NCI-H146 treated with DMSO at 0.1 percent for 48 hours (cell line): ENCODE data around the gene CCDC92.

Experiments
- DNase-seq: peaks from one replicate; lab custom pipeline; 2025; ENCODE audit not compliant: unreplicated experiment; lab: John Stamatoyannopoulos, UW

Gene CCDC92

DNA sequence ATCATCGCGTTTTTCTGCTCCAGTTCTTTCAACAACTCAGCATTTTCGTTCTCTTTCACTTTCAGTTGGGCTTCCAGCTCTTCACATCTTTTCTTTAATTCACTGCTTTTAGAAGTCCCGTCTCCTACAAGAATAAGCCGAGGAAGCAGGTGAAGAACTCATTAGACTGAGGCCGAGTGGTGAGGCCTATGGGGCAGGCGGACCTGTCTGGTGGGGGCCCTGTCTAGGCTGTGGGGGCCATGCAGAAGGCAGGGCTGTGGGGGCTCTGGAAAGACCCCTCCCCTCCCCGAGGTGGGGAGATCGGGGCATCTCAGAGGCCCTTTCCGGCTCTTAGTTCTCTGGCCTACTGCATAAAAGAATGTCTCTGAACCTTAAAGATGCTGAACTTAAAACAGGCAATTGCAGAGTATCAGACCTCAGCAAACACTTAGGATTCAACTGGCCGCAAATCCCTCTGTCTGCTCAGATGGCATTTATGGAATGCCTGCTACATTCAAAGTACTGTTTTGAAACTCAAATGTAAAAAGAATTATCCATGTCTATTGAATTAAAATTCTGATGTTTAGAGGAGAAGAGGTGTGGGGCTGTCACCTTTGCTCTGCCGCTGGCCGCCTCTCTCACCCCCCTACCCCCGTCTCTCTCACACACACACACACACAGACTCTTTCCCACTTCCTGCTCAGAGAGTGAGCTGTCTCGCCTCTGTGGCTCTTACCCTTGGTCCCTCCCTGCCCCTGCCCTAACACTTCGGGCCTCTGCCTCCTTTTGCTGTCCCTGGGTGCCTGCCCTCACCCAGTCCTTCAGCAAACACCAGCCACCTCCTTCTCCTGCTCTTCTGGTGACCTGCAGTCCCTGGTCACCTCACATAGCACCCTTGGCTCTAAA lies 34.7 kb downstream of the CCDC92 start:
- DNase-seq: no peak

- DNase-seq: no peak
Measured at GRCh38 chr12:123936956-123937706, 35.5 kb downstream of the CCDC92 start.

GRCh38 chr12:123936471-123936870 lies 36.2 kb downstream of the CCDC92 start:
- no peak for DNase-seq

DNA sequence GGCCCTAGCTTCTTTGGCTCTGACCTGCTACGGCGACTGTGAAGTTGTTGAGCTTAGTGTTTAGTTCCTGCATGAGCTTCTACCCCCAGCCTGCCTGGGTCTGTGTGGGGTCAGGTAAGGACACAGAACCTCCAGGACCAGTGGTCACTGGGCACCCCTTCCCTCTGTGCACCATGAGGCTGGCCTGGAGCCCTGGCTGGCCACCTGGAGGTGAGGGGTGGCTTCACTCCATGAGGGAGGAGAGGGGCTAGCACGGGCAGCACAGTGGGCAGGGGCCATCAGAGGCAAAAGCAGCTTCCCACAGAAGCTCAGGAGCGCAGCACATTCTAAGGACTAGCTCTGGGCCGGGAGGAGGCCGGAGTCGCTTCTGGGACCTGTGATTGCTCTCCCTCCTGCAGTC lies 36.7 kb downstream of the CCDC92 start:
- DNase-seq: no peak

GRCh38 chr12:123934829-123935228 lies 37.8 kb downstream of the CCDC92 start:
- no peak for DNase-seq

GRCh38 chr12:123934016-123934620 lies 38.5 kb downstream of the CCDC92 start:
- no peak for DNase-seq

DNA sequence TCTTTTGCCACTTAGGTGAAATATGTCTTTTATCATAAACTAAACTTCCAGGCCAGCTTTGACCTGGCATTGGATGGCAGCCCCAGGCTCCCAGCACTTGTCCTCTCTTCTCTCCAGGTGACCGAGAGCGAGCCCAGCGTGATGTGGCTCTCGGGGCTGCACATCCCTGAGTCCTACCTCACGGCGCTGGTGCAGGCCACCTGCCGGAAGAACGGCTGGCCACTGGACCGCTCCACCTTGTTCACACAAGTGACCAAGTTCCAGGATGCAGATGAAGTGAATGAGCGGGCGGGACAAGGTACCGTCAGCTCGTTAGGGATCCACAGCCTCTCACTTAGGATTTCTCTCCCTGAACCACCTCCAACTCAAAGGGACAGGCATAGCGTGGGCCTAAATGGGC lies 39.4 kb downstream of the CCDC92 start:
- no peak for DNase-seq

DNA sequence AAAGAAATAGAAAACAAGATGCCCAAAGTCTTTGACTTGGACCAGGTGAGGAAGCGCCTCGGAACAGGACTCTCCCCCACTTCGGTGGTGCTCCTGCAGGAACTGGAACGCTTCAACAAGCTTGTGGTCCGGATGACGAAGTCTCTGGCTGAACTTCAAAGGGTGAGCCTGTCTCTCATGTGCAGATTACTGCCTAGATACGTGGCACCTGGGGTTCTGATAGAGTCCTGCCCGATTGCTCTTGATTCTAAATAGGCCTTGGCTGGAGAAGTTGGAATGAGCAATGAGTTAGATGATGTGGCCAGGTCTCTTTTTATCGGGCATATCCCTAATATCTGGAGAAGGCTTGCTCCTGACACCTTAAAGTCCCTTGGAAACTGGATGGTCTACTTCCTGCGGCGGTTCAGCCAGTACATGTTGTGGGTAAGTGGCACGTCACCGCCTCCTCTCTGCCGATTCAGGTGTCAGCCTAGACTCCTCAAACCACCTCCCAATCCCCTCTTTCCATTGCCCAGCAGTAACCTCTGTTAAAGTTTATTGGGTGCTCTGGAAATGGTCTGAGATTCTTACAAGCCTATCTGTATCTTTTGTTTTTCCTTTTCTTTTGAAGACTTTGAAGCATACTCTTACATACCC lies 40.8 kb downstream of the CCDC92 start:
- DNase-seq: no peak

DNA sequence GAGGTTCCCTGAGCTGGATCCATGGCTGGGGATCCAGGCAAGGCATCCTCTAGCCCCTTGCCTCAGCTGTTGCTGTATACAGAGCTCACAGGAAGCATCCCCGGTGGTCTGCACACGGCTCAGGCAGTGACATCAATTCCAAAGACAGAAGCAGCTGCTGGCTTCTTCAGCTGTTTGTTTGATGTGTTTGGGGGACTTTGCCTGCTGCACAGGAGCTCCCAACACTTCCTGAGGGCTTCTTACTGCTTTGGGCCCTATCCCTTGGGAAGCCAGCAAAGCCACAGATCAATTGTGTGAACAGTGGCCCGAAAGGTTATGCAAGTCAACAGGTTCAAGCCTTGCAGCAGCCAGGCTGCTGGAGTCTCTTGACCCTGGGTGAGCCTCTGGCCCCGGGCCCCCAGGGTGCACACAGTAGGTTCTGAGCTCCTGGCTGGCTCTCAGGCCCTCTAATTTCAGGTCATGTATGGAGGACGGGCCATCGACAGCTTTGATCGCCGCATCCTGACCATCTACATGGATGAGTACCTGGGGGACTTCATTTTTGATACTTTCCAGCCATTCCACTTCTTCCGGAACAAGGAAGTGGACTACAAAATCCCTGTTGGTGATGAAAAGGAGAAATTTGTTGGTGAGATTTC lies 42.6 kb downstream of the CCDC92 start:
- DNase-seq: no peak

DNA sequence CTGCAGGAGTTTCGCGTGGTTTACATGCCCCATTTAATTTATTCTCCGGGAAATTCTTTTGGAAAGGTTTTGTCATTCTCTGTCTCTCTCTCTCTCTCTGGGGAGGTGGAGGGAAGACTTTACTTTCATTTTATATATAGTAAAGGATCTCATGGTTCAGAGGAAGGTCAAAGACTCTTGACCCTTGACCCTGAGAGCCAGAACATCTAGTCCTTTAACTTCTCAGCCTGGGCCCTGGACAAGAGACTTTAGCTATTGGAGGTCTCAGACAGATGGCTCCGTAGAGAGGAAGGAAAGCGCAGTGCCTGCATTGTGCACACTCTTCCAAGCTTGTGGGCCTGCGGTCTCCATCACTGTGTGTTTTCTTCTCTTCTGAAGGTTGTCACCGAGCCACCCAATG lies 43.7 kb downstream of the CCDC92 start:
- DNase-seq: no peak

- peak; percentile 16 for DNase-seq
Measured at GRCh38 chr12:123928274-123928865, 44.3 kb downstream of the CCDC92 start.

GRCh38 chr12:123924539-123924938 lies 48.1 kb downstream of the CCDC92 start:
- DNase-seq: no peak

DNA sequence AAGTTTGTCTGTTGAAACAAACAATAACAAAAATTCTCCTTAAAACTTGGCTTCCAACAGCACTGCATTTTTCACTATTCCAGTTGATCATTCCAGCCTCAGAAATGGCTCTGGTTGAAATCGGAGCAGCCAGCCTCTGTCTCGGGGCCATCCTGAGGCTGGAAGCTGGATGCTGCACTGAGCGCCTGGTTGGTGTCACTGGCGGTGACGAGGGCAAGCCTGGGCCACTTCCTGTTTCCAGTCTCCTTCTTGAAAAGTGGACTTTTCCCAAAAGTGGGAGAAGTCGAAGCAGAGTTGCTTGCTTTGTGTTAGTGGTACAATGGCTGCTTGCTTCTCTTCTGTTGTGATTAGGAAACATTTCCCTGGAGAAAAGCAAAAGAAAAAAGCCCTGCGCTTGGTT lies 48.7 kb downstream of the CCDC92 start:
- DNase-seq: no peak

GRCh38 chr12:123923038-123923437 lies 49.6 kb downstream of the CCDC92 start:
- no peak for DNase-seq

DNA sequence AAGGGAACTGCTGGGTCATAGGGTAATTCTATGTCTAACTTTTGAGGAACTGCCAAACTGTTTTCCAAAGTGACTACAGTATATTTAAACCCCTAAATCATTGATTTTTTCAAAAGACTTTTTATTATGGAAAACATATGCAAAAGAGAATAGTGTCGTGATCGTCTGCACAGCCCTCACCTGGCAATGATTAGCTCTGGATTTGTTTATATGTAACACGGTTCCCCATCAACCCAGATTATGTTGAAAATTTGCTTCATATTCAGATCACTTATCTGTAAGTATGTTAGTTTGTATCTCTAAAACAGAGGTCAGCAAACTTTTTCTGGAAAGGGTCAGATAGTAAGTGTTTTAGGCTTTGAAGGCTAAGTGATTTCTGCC lies 52.7 kb downstream of the CCDC92 start:
- DNase-seq: no peak

GRCh38 chr12:123917337-123917850 lies 55.2 kb downstream of the CCDC92 start:
- no peak for DNase-seq

DNA sequence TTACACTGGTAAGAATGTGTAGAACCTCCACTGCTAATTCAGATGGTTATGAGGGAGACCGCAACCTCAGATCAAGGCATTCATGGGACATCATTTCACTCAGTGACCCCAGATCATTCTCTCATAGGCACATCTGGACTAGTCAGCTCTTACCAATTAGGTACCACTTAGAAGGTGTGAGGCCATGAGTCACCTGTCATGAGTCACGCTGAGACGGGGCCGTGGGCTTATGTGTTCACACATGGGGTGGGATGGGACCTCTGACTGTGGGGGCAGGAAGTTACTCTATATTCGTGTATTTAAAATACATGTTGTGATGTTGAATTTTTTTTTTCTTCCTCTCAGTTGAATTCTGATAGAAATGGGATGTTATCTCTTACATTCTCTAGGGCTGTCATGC lies 55.9 kb downstream of the CCDC92 start:
- no peak for DNase-seq

- DNase-seq: no peak
Measured at GRCh38 chr12:123914726-123915333, 57.8 kb downstream of the CCDC92 start.

DNA sequence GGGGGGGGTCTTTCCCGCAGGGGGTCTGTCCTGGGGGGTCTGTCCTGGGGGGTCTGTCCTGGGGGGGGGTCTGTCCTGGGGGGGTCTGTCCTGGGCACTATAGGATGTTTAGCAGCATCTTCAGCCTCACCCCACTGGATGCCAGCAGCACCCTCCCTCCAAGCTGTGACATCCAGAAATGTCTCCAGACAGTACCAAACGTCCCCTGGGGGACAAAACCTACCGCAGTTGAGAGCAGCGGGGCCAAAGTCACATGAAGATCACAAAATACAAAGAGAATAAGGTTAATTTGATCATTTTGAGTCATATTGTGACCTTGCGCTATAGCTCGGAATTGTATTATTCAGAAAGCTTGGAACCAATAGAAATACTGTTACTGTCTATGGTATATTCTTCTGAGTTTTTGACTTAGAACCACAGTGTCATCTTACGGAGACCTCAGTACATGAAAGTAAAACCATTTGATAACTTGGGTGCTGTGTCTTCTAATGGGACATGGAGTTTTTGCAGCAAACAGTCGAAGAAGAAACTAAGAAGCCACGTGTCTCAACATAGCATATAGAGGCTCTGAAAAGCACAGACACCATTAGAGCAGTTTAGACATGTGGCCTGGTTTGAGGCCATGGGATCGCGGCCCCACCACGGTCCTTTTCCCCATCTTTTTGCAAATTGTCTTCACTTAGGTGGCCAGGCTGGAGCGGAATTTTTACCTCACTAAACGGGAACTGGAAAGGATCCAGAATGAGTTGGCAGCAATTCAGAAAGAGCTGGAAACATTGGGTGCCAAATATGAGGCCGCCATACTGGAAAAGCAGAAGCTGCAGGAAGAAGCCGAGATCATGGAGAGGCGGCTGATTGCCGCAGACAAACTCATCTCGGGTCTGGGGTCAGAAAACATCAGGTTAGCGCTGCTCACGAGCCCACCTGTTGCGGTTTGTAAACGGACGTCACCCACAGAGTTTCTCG lies 59.9 kb downstream of the CCDC92 start:
- DNase-seq: peak; percentile 20
